Measurements from ENCODE around the gene RHOBTB3. TPM values are rescaled to one million over a fixed set of nuclear protein-coding genes. Genes with fewer than 3 reads are reported as not detected.

The RHOBTB3 gene
- total RNA-seq, 1 experiment from 2014 or later, result 84.3 TPM

GRCh38 chr5:95727764-95728191, 3.4 kb upstream of the RHOBTB3 start:
- no peak for DNase-seq (ENCODE audit: low read depth, low spot score)
- H3K27me3 ChIP-seq (ENCODE audit: insufficient read depth, low read length), result no peaks in the 10 kb centered on the region
- H3K36me3 ChIP-seq (ENCODE audit: control insufficient read depth in 1 of 2, insufficient read depth in 2 of 2, low read length in 2 of 2), result no peaks in the 10 kb centered on the region
- BruUV-seq (replicated peaks), result no TSS peak
- peaks cover 43 to 54% of the 10 kb centered on the region in 2 experiments for H3K4me1 ChIP-seq (ENCODE audit: control insufficient read depth in 1 of 2, insufficient read depth in 2 of 2, low read length in 2 of 2)
- peak overlapping the region; percentile 93 for H3K4me2 ChIP-seq (ENCODE audit: low read length)
- H3K9ac ChIP-seq (ENCODE audit: low read length), result peak overlapping the region; percentile 19; the same call in 1 of the 2 replicates
- peak; percentile 18; the same call in 1 of the 2 replicates for ATAC-seq
- RAD21 ChIA-PET (ENCODE audit: low non-redundant PET in 1 of 2, low total read pairs in 2 of 2, uncharacterized antibody in 2 of 2, unreplicated experiment in 2 of 2), result no interaction called here
- H2AFZ ChIP-seq (ENCODE audit: low read depth, low read length, poor library complexity, severe bottlenecking), result peak overlapping the region; percentile 27
- CTCF ChIA-PET, result no interaction called here
- TF ChIP-seq SP1 (IDR thresholded peaks at IDR 0.05; ENCODE audit: low read depth) (peak; percentile 46; the same call in 1 of the 2 replicates), ZFX (IDR thresholded peaks at IDR 0.05) (no peak), MAX (IDR thresholded peaks at IDR 0.05) (peak; percentile 31; the same call in 1 of the 2 replicates), CEBPB (IDR thresholded peaks at IDR 0.05; ENCODE audit: low read depth) (0 out of 2 replicates have a peak, but pooled peaks have one; percentile 11), TCF7L2 (IDR thresholded peaks at IDR 0.05; ENCODE audit: borderline replicate concordance, extremely low read depth, insufficient read depth, insufficient read length) (peak; percentile 91)
- intact Hi-C loops (cut with micrococcal nuclease), result no loop called here
- no peaks in the 10 kb centered on the region for H3K9me2 ChIP-seq (ENCODE audit: insufficient read depth)
- peak overlapping the region; percentile 36; the same call in 1 of the 2 replicates for H3K27ac ChIP-seq (ENCODE audit: low read depth, low read length)
- H3K79me2 ChIP-seq (ENCODE audit: insufficient read depth, low read length), result peaks cover 12% of the 10 kb centered on the region; the same call in 1 of the 2 replicates
- H3K4me3 ChIP-seq (replicated peaks in 1 of 2; ENCODE audit: low read depth in 1 of 2, low read length in 2 of 2), result no peak overlapping the region
- no peaks in the 10 kb centered on the region for H3K9me3 ChIP-seq (ENCODE audit: control insufficient read depth in 1 of 2, insufficient read depth in 1 of 2, low read depth in 1 of 2, low read length in 2 of 2)
- POLR2A ChIA-PET, result no interaction called here
- no peaks in the 10 kb centered on the region for H4K20me1 ChIP-seq (ENCODE audit: insufficient read depth)

DNA sequence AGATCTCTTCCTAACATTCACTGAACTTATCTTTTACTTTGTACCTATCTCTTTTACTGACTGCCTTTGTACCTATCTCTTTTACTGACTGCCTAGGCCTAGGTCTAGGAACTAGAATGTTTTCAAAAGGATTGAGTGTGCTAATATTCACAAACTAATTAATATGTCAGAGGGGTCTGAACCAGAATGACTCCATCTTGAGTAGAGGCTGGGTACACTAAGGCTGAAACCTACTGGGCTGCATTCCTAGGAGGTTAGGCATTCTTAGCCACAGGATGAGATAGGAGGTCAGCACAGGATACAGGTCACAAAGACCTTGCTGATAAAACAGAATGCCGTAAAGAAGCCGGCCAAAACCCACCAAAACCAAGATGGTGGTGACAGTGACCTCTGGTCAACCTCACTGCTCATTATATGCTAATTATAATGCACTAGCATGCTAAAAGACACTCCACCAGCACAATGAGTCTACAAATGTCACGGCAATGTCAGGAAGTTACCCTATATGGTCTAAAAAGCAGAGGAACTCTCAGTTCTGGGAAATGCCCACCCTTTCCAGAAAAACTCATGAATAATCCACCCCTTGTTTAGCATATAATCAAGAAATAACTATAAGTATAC, 2.5 kb upstream of the RHOBTB3 start:
- Histone ChIP-seq H3K9ac (ENCODE audit: low read length) (no peak overlapping the region), H3K27ac (ENCODE audit: low read depth, low read length) (peak overlapping the region; percentile 36; the same call in 1 of the 2 replicates), H3K36me3 (ENCODE audit: control insufficient read depth in 1 of 2, insufficient read depth in 2 of 2, low read length in 2 of 2) (no peaks in the 10 kb centered on the region; a peak in 1 of 4 replicates), H3K4me1 (ENCODE audit: control insufficient read depth in 1 of 2, insufficient read depth in 2 of 2, low read length in 2 of 2) (peaks cover 43 to 54% of the 10 kb centered on the region in 2 experiments), H3K79me2 (ENCODE audit: insufficient read depth, low read length) (peaks cover 20% of the 10 kb centered on the region), H2AFZ (ENCODE audit: low read depth, low read length, poor library complexity, severe bottlenecking) (peak overlapping the region; percentile 27), H3K4me2 (ENCODE audit: low read length) (peak overlapping the region; percentile 93), H3K4me3 (replicated peaks in 1 of 2; ENCODE audit: low read depth in 1 of 2, low read length in 2 of 2) (no peak overlapping the region), H3K9me2 (ENCODE audit: insufficient read depth) (no peaks in the 10 kb centered on the region), H3K27me3 (ENCODE audit: insufficient read depth, low read length) (no peaks in the 10 kb centered on the region), H3K9me3 (ENCODE audit: control insufficient read depth in 1 of 2, insufficient read depth in 1 of 2, low read depth in 1 of 2, low read length in 2 of 2) (no peaks in the 10 kb centered on the region), H4K20me1 (ENCODE audit: insufficient read depth) (no peaks in the 10 kb centered on the region)
- ChIA-PET CTCF (no interaction called here), RAD21 (ENCODE audit: low non-redundant PET in 1 of 2, low total read pairs in 2 of 2, uncharacterized antibody in 2 of 2, unreplicated experiment in 2 of 2) (no interaction called here), POLR2A (no interaction called here)
- no TSS peak for BruUV-seq (replicated peaks)
- intact Hi-C loops (cut with micrococcal nuclease), result no loop called here
- TF ChIP-seq JUND (IDR thresholded peaks at IDR 0.05) (0 out of 2 replicates have a peak, but pooled peaks have one; percentile 22), SP1 (IDR thresholded peaks at IDR 0.05; ENCODE audit: low read depth) (peak; percentile 29; the same call in 1 of the 2 replicates), RAD21 (IDR thresholded peaks at IDR 0.05; ENCODE audit: low read depth) (no peak), EGR1 (IDR thresholded peaks at IDR 0.05; ENCODE audit: low read depth) (no peak), YY1 (IDR thresholded peaks at IDR 0.05; ENCODE audit: extremely low read depth, insufficient replicate concordance, low read depth, low read length) (peak; percentile 50), REST (IDR thresholded peaks at IDR 0.05; ENCODE audit: low read depth) (no peak), CEBPB (IDR thresholded peaks at IDR 0.05; ENCODE audit: low read depth) (no peak), SRF (IDR thresholded peaks at IDR 0.05; ENCODE audit: low read depth) (0 out of 2 replicates have a peak, but pooled peaks have one; percentile 35), CBX3 (IDR thresholded peaks at IDR 0.05; ENCODE audit: low read depth) (peak; percentile 51; the same call in 1 of the 2 replicates), POLR2A (IDR thresholded peaks at IDR 0.05; ENCODE audit: borderline replicate concordance, extremely low read depth, insufficient read depth, insufficient read length) (no peak)
- DNase-seq (ENCODE audit: low read depth, low spot score) (no peak), ATAC-seq (no peak)
